Cardiac fibroblast (primary cell): ENCODE results near the gene C4orf36.

Source experiments
- DNase-seq, 2 donors: peaks; one replicate each; pipeline versions ENCODE4 v3.0.0 to v3.0.0-alpha.2; 2010; ENCODE audit warnings: low read depth in 2 of 2
- H3K4me3 ChIP-seq, 2 donors: replicated peaks in 1 of 2; 1 replicate in 1 of 2; 2 replicates in 1 of 2; pipeline ENCODE4 v1.5.1; 2011; ENCODE audit warnings: low read depth in 2 of 2, low read length in 2 of 2, mild to moderate bottlenecking in 2 of 2, moderate library complexity in 1 of 2
- TF ChIP-seq, protein P1 (sequence below): IDR thresholded peaks from one replicate; pipeline ENCODE4 v1.5.1; 2011; ENCODE audit warnings: low read depth, mild to moderate bottlenecking, low read length, inconsistent platforms

Gene C4orf36, protein sequence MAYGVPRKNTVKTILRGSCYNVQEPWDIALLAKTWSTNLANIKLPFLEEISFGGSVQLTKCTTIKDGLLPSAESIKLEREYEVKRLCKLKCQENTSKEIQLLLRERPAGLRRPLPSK

DNA sequence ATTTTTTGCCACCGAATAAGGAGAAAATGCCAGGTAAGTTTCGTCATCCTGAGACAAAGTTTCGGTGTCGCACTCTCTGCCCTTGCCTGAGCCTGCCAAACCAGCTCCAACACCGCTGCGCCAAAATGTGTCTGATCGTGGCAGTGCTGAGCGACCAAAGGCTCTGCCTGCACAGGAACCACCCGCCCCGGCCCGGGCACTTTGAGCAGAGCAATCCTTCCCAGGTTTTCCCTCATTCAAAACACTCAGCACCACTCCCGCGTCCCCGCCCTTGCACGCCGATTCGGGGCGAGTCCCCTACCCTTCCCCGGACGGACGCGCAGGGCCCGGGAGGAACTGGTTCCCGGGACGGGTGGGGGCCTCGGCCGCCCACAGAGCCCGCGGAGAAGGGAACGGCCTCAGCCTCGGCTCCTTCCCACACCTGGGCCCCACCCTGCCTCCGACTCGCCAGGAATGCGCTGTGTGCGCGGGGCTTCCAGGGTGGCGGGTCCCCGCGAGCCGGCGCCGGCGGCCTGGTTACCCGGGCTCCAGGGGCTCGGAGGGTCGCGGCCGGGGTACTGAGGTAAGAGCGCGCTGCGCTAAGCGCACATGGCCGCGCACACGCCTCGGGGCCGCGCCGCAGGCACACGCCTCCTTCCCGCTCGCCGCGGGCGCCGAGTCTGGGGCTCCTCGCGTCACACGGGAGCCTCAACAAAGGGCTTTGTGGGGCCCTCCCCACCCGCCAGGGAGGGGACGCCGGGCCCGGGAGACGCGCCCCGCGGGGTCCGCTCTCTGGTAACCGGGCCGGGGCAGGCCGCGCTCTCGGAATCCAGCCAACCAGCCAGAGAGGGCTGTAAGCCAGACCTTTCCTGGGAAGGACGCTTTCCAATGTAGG is at the start of gene C4orf36:
Gene C4orf36 (minus strand): TSS at position 661 of the 874 bp plus-strand sequence. CDS start 902 bp downstream, outside the sequence.
- peak; percentile 41 to 42 for DNase-seq
- TF ChIP-seq, protein P1, sequence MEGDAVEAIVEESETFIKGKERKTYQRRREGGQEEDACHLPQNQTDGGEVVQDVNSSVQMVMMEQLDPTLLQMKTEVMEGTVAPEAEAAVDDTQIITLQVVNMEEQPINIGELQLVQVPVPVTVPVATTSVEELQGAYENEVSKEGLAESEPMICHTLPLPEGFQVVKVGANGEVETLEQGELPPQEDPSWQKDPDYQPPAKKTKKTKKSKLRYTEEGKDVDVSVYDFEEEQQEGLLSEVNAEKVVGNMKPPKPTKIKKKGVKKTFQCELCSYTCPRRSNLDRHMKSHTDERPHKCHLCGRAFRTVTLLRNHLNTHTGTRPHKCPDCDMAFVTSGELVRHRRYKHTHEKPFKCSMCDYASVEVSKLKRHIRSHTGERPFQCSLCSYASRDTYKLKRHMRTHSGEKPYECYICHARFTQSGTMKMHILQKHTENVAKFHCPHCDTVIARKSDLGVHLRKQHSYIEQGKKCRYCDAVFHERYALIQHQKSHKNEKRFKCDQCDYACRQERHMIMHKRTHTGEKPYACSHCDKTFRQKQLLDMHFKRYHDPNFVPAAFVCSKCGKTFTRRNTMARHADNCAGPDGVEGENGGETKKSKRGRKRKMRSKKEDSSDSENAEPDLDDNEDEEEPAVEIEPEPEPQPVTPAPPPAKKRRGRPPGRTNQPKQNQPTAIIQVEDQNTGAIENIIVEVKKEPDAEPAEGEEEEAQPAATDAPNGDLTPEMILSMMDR: no peak
- peak within 1 kb of the TSS; percentile 71 to 77 for H3K4me3 ChIP-seq

DNA sequence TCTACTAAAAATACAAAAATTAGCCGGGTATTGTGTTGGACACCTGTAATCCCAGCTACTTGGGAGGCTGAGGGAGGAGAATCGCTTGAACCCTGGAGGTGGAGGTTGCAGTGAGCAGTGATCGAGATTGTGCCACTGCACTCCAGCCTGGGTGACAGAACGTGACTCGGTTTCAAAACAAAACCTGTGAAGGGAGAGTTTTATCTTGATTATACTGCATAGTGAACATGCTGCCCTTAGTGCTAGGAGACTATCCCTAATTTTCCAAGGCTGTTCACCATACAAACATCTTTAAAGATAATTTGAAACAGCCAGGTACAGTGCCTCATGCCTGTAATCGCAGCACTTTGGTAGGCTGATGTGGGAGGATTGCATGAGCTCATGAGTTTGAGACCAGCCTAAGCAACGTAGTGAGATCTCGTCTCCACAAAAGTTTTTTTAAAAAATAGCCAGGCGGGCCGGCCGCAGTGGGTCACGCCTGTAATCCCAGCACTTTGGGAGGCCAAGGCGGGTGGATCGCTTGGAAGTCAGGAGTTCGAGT is 48.8 kb upstream of the C4orf36 start:
- no peak for DNase-seq
- TF ChIP-seq, protein P1: no peak
- no peak overlapping the region for H3K4me3 ChIP-seq

DNA sequence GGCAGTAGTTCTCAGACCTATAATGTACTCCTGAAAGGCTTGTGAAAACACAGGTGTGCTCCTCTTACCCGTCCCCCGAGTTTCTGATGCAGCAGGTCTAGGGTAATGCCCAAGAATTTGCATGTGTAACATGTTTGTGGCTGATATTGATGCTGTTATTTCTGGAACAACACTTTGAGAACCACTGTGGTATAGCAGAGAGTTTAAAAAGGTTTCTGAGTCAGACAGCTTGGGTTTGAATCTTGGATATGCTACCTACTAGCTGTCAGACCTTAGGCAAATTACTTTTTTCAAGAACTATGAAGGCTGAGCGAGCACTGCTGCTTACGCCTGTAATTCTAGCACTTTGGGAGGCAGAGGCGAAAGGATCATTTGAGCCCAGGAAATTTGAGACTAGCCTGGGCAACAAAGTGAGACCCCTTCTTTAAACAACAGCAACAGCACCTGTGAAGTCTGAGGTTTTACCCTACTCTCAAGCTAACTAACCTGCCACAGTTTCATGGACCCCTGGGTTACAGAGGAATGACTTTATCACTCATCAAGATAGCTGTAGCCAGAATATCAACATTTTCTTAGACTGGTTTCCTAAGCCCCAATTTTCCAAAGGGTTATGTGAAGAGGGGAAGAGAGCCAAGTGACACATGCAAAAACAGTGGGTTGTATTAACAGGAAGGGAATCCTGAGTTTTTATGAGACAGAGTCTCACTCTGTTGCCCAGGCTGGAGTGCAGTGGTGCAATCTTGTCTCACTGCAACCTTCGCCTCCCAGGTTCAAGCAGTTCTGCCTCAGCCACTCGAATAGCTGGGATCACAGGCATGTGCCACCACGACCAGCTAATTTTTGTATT is 47.7 kb upstream of the C4orf36 start:
- DNase-seq: no peak

DNA sequence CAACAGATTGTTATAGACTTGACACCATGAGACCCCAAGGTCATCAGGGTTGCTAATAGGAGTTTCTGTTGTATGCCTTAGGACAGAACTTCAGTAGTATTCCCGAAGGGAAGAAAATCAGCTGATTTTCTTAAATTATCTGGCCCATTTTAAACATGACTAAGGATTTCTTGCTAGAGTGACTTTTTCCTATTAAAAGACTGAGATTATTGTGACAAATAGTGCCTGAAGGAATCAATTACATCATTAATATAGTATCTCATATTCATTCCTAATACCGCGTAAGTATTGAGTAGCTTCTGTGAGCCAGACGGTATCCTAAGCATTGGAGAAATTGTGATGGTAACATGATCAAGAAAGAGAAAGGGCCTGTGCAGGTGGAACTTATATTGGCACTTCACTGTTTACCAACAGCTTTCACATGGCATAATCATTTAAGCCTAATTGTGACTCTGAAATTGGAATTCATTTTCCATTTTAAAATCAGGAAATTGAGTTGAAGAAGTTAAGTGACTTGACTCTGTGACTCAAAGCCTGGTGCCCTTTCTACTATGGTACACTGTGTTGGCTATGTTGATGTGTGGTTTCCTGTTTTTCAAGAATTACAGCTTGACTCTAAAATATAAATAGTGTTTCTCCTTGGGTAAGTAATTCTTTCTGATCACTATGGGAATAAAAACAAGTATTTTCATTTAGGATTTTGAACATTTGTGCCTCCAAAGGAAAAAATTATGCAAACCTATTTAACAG is 46.7 kb upstream of the C4orf36 start:
- TF ChIP-seq, protein P1: no peak
- no peak overlapping the region for H3K4me3 ChIP-seq
- no peak for DNase-seq

More for the DNA sequence above, 47.7 kb upstream of the C4orf36 start:
- TF ChIP-seq, protein P1: no peak
- no peak overlapping the region for H3K4me3 ChIP-seq

DNA sequence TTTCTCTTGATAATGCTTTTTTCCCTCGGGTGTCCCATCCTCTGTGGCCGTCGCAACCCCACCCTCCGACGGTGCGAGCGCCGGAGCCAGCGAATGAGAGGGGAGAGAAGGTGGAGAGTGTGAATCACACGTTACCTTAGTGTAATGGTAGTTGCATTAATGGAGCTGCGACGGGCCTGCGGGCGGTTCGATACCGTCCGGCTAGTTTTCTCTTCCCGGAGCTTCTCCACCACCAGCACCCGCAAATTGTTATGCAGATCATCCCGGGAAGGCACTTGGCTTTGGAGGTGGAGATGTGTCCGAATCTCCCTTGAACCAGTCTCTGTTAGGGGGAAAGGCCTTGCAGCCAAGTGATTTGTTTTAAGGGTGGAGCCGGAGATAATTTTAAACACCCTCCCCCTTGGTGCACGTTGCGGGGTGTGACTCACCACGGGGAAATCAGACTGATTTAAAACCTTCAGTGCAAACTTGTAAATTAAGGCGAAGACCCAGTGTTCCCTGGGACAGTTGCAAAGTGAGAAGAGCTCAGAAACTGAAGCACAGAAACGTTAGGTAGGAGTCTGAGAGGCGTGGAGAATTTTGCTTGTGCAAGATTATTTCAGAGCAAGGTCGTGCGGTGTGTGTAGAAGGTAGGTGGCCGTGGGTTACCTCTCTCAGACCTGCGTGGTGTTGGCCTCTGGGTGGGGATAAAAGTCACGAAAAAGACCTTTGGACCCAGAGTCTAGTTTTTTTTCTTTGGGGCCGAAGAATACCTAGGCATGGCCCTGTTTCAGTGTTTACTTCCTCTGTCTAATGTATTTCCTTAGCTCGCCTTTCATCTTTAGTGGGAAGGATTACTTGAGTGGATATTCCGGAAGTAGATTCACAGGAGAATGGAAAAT is 43.9 kb upstream of the C4orf36 start:
- peak overlapping the region; percentile 89 to 90 for H3K4me3 ChIP-seq
- TF ChIP-seq, protein P1: no peak
- DNase-seq: peak; percentile 71
